A549 (cell line): ENCODE results near the gene SLC39A11. TPM values are rescaled to one million over a fixed set of nuclear protein-coding genes. Genes with fewer than 3 reads are reported as not detected.
A peak's percentile ranks its signal among the peaks of the same experiment; 100 is the strongest.

ENCODE experiments used
- ATAC-seq, 2 experiments: fragments of 200-7000 bp in 1 of 2; fragments of >200 bp in 1 of 2; cut with Nextera tagmentation in 1 of 2; cut with Tn5 transposase in 1 of 2; 3 replicates each; pipeline versions ENCODE4 v1.8.0 to v1.9.1; 2018 to 2020; ENCODE audit warnings: mild to moderate bottlenecking in 1 of 2, moderate library complexity in 1 of 2
- CTCF ChIA-PET: fragments of 300-600 bp; sonication (Branson Sonifier 250); formaldehyde crosslinking; extraction: SDS; loops from one replicate; lab custom pipeline; 2021; ENCODE audit warnings: antibody characterized with exemption, inconsistent platforms; lab: Yijun Ruan, JAX
- POLR2A ChIA-PET: fragments of 350-600 bp; formaldehyde crosslinking; extraction: SDS; loops from one replicate; lab custom pipeline; 2021; ENCODE audit warnings: antibody characterized with exemption, inconsistent platforms; lab: Yijun Ruan, JAX
- DNase-seq, 2 experiments: peaks; one replicate each; pipeline versions ENCODE4 v3.0.0 to v3.0.0-alpha.2; 2011 to 2016; ENCODE audit warnings: low read depth in 1 of 2, low spot score in 1 of 2
- FAIRE-seq: peaks from 2 replicates; lab custom pipeline; 2011; peaks lifted over from hg19 to GRCh38; lab: Jason Lieb, UNC
- H3K27ac ChIP-seq, 2 experiments: fragments of >200 bp; sonication (Bioruptor Twin); formaldehyde crosslinking; 3 replicates each; pipeline ENCODE4 v1.5.1; 2016 to 2017
- H3K4me1 ChIP-seq: fragments of >200 bp; sonication (Bioruptor Twin); formaldehyde crosslinking; 3 replicates; pipeline ENCODE4 v1.6.1; 2016
- H3K4me2 ChIP-seq: fragments of >200 bp; sonication (Bioruptor Twin); formaldehyde crosslinking; 3 replicates; pipeline ENCODE4 v1.6.1; 2016
- H3K4me3 ChIP-seq: fragments of >200 bp; sonication (Bioruptor Twin); formaldehyde crosslinking; 3 replicates; pipeline ENCODE4 v1.5.1; 2016
- H3K9me3 ChIP-seq: fragments of >200 bp; sonication (Bioruptor Twin); formaldehyde crosslinking; 3 replicates; pipeline ENCODE4 v1.6.1; 2016
- CBX2 ChIP-seq: fragments of 200-600 bp; sonication (generic); IDR thresholded peaks from 2 replicates; pipeline ENCODE4 v1.6.1; 2016; ENCODE audit warnings: low read depth, mild to moderate bottlenecking, borderline replicate concordance
- CHD4 ChIP-seq: fragments of 200-600 bp; sonication (generic); IDR thresholded peaks from 2 replicates; pipeline ENCODE4 v1.6.1; 2016; ENCODE audit warnings: antibody characterized with exemption, mild to moderate bottlenecking, borderline replicate concordance
- ESRRA ChIP-seq: fragments of 150-350 bp; IDR thresholded peaks from 2 replicates; pipeline ENCODE4 v1.6.1; 2014; ENCODE audit warnings: mild to moderate bottlenecking, low read length, borderline replicate concordance
- FOSL2 ChIP-seq, 2 experiments: fragments of 450-650 bp in 1 of 2; fragments of >200 bp in 1 of 2; sonication (Bioruptor Twin) in 1 of 2; formaldehyde crosslinking; IDR thresholded peaks; 2 replicates each; pipeline versions ENCODE4 v1.5.0 to v1.6.1; 2016 to 2020; ENCODE audit warnings: mild to moderate bottlenecking in 1 of 2, moderate library complexity in 1 of 2
- FOXS1 ChIP-seq: fragments of 250-450 bp; sonication (Bioruptor Pico); IDR thresholded peaks from 2 replicates; pipeline ENCODE4 v1.5.0; 2020; ENCODE audit warnings: mild to moderate bottlenecking, moderate library complexity
- GATA3 ChIP-seq: IDR thresholded peaks from 2 replicates; pipeline ENCODE4 v1.6.1; 2012; ENCODE audit warnings: borderline replicate concordance
- HES2 ChIP-seq: fragments of >200 bp; sonication (Bioruptor Twin); formaldehyde crosslinking; IDR thresholded peaks from 2 replicates; pipeline ENCODE4 v1.6.1; 2016
- HEYL ChIP-seq: fragments of 250-450 bp; sonication (Bioruptor Pico); IDR thresholded peaks from 2 replicates; pipeline ENCODE4 v1.8.0; 2021; ENCODE audit warnings: mild to moderate bottlenecking, moderate library complexity
- HMGXB4 ChIP-seq: fragments of 250-450 bp; sonication (Bioruptor Pico); IDR thresholded peaks from 2 replicates; pipeline ENCODE4 v1.5.0; 2021; ENCODE audit warnings: mild to moderate bottlenecking, moderate library complexity, borderline replicate concordance
- HOXB13 ChIP-seq: fragments of 250-450 bp; sonication (Bioruptor Pico); IDR thresholded peaks from 2 replicates; pipeline ENCODE4 v1.5.0; 2020; ENCODE audit warnings: low read depth, mild to moderate bottlenecking, moderate library complexity
- HOXB5 ChIP-seq: fragments of 250-450 bp; sonication (Bioruptor Pico); IDR thresholded peaks from 2 replicates; pipeline ENCODE4 v1.5.0; 2020; ENCODE audit warnings: mild to moderate bottlenecking, moderate library complexity
- MAFK ChIP-seq: fragments of 450-650 bp; IDR thresholded peaks from 2 replicates; pipeline ENCODE4 v1.6.1; 2014; ENCODE audit not compliant: partially characterized antibody
- MAX ChIP-seq: IDR thresholded peaks from 2 replicates; pipeline ENCODE4 v1.6.1; 2012
- MAZ ChIP-seq: fragments of 150-350 bp; IDR thresholded peaks from 2 replicates; pipeline ENCODE4 v1.6.1; 2014; ENCODE audit warnings: antibody characterized with exemption, low read depth, low read length, borderline replicate concordance
- NFE2L2 ChIP-seq: fragments of 150-350 bp; conservative IDR thresholded peaks from 2 replicates; pipeline ENCODE4 v1.6.1; 2014; ENCODE audit warnings: low read length
- NPAS2 ChIP-seq: fragments of 250-450 bp; sonication (Bioruptor Pico); IDR thresholded peaks from 2 replicates; pipeline ENCODE4 v1.8.0; 2022; ENCODE audit warnings: mild to moderate bottlenecking, moderate library complexity, borderline replicate concordance
- REST ChIP-seq: fragments of 200-600 bp; sonication (generic); IDR thresholded peaks from 2 replicates; pipeline ENCODE4 v1.6.1; 2016; ENCODE audit warnings: antibody characterized with exemption, mild to moderate bottlenecking, moderate library complexity
- TP53 ChIP-seq: fragments of 250-450 bp; sonication (Bioruptor Pico); IDR thresholded peaks from 2 replicates; pipeline ENCODE4 v1.5.0; 2021; ENCODE audit warnings: mild to moderate bottlenecking, moderate library complexity
- USF2 ChIP-seq: fragments of 450-650 bp; IDR thresholded peaks from 2 replicates; pipeline ENCODE4 v1.6.1; 2014; ENCODE audit warnings: antibody characterized with exemption
- WGBS: methylation state at CpG from one replicate; pipeline ENCODE4 v1.1.6; 2017; ENCODE audit errors: missing lambda C conversion rate; 5-methylcytosine and 5-hydroxymethylcytosine counted together
- polyA plus RNA-seq, 4 experiments: library from polyadenylated mRNA; depleted of rRNA in 3 of 4; stranded (reverse); fragments of >200 nt; fragmentation: RNase III in 1 of 4; extraction: RNeasy Plus Mini Kit Qiagen cat#74134 plus additional on column Dnase treatment in 1 of 4; gene quantifications; 2 replicates in 3 of 4; 3 replicates in 1 of 4; pipeline ENCODE4 v1.2.3, GENCODE V29; 2011 to 2017

The SLC39A11 gene
- polyA plus RNA-seq, 2 of the 4 experiments (the other 2 are of a cell fraction), result 18.4 to 25.2 TPM

GRCh38 chr17:72977771-72978417 lies 114.6 kb downstream of the SLC39A11 start:
- peak; percentile 14 to 44; a peak in 4 of 6 replicates for ATAC-seq
- 80% methylated on average over 20 of the region's 20 CpGs for WGBS
- peak overlapping the region in 1 of 2 experiments; percentile 59; a peak in 3 of 6 replicates for H3K27ac ChIP-seq
- POLR2A ChIA-PET, result no interaction called here
- no peak for FAIRE-seq
- H3K4me3 ChIP-seq, result no peak overlapping the region
- no peak for TF ChIP-seq USF2
- TF ChIP-seq HMGXB4 (CRISPR knock-in tag), result no peak
- TF ChIP-seq MAFK, result no peak
- TF ChIP-seq TP53, result no peak
- TF ChIP-seq NPAS2, result no peak
- TF ChIP-seq REST, result no peak
- no peak for TF ChIP-seq NFE2L2
- no peak for TF ChIP-seq FOXS1 (CRISPR knock-in tag)
- no peak for TF ChIP-seq HEYL (CRISPR knock-in tag)
- TF ChIP-seq MAX, result no peak
- no peak for TF ChIP-seq CHD4
- TF ChIP-seq CBX2, result no peak
- TF ChIP-seq ESRRA, result no peak
- TF ChIP-seq GATA3, result no peak
- TF ChIP-seq MAZ, result no peak
- no peak for TF ChIP-seq HES2
- TF ChIP-seq, all 56 proteins: peak for 0
- H3K4me2 ChIP-seq, result peak overlapping the region; percentile 48
- CTCF ChIA-PET, result interaction anchor here (1.7 to 1.8 kb wide), 2 partner anchors 8 to 421 kb away, joined by 5 to 11 read pairs; no protein-coding TSS in a partner anchor
- DNase-seq, result no peak
- H3K9me3 ChIP-seq, result peaks cover 4% of the 10 kb centered on the region; the same call in 1 of the 3 replicates
- peaks cover 50% of the 10 kb centered on the region for H3K4me1 ChIP-seq

GRCh38 chr17:72976971-72977770 lies 115.3 kb downstream of the SLC39A11 start:
- peak; percentile 44 to 65 for DNase-seq
- peaks cover 43% of the 10 kb centered on the region for H3K4me1 ChIP-seq
- H3K4me3 ChIP-seq, result no peak overlapping the region
- ChIA-PET POLR2A (no interaction called here), CTCF (interaction anchor here (1.7 to 1.8 kb wide), 2 partner anchors 9 to 420 kb away, joined by 5 to 11 read pairs; no protein-coding TSS in a partner anchor)
- peaks cover 4% of the 10 kb centered on the region; the same call in 1 of the 3 replicates for H3K9me3 ChIP-seq
- WGBS, result 38% methylated on average over 12 of the region's 12 CpGs
- H3K4me2 ChIP-seq, result peak overlapping the region; percentile 48
- 0 out of 2 replicates have a peak, but pooled peaks have one; percentile 21 for TF ChIP-seq HOXB5
- TF ChIP-seq HOXB13 (CRISPR knock-in tag), result 0 out of 2 replicates have a peak, but pooled peaks have one; percentile 29
- no peak for TF ChIP-seq FOSL2 (IDR thresholded peaks at IDR 0.05)
- peak; percentile 51; the same call in 1 of the 2 replicates for TF ChIP-seq FOSL2 (CRISPR knock-in tag; IDR thresholded peaks at IDR 0.05)
- TF ChIP-seq CHD4, result no peak
- H3K27ac ChIP-seq, result peak overlapping the region; percentile 32 to 59; a peak in 4 of 6 replicates
- no peak for FAIRE-seq
- ATAC-seq, result peak; percentile 77 to 80
